ENCODE data around the gene TRPV6. TPM values are rescaled to one million over a fixed set of nuclear protein-coding genes. Genes with fewer than 3 reads are reported as not detected.

TRPV6 gene
- total and polyA plus RNA-seq, 2 of the 4 experiments (the other 2 are of a cell fraction) = 0.03 TPM; not detected in 1

DNA sequence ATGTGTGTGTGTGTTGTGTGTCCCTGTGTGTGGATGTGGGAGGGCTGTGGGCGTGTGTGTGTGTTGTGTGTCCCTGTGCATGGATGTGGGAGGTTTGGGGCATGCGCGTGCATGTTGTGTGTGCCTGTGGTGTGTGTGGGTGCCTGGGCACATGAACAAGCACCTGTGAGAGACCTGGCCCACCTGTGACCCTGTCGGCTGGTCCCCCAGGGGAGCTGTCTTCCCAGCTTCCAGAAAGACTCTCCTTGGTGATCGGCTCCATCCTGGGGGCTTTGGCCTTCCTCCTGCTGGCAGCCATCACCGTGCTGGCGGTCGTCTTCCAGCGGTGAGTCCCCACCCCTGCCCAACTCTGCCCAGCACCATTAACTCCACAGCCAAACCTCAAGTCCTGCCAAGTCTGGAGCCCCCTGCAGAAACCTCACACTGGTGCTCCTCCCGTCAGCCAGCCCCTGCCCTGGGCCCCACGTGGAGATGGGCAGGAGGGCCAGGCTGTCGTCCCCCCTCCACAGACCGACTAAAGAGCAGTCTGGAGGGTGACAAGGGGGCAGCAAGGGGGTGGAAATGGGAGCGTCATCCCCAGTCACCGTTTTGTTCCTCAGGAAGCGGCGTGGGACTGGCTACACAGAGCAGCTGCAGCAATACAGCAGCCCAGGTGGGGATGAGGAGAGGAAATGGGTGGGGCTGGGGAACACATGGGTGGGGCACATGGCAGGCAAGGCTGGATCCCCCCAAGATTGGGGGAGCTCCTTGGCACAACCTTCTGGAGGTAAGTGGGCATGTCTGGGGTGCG, 18.0 kb downstream of the TRPV6 start:
- no peak for DNase-seq
- Histone ChIP-seq H2BK20ac (ENCODE audit: low read depth, low read length) (no peak overlapping the region), H2BK15ac (ENCODE audit: low read depth, low read length) (no peak overlapping the region), H3K14ac (replicated peaks; ENCODE audit: low read depth, low read length) (no peak overlapping the region), H2BK120ac (ENCODE audit: low read depth, low read length) (no peak overlapping the region), H3K4me1 (ENCODE audit: control insufficient read depth, insufficient read depth, low read length) (no peaks in the 10 kb centered on the region), H3K4me3 (ENCODE audit: insufficient read depth, low read depth, low read length) (no peak overlapping the region), H3K18ac (ENCODE audit: low read depth, low read length) (no peak overlapping the region), H3K4me2 (ENCODE audit: low read depth, low read length) (no peak overlapping the region), H4K20me1 (ENCODE audit: insufficient read depth, low read length) (no peaks in the 10 kb centered on the region), H3K56ac (ENCODE audit: extremely low read depth, insufficient read depth, low read length) (no peak overlapping the region), H2AK9ac (replicated peaks; ENCODE audit: low read depth, low read length, poor library complexity) (no peak overlapping the region), H3K4ac (ENCODE audit: low read depth, low read length) (no peak overlapping the region), H3K79me1 (ENCODE audit: low read depth in 1 of 2, low read length in 2 of 2) (no peaks in the 10 kb centered on the region), H3K36me3 (ENCODE audit: control insufficient read depth, insufficient read depth, low read length) (no peaks in the 10 kb centered on the region), H4K91ac (ENCODE audit: insufficient read depth, low read depth, low read length) (no peak overlapping the region), H4K5ac (ENCODE audit: low read depth, low read length) (no peak overlapping the region), H3K9me1 (ENCODE audit: insufficient read depth, low read length) (no peaks in the 10 kb centered on the region), H3K27me3 (ENCODE audit: control insufficient read depth, insufficient read depth, low read length) (no peaks in the 10 kb centered on the region), H3K27ac (ENCODE audit: insufficient read depth, low read length) (no peak overlapping the region), H2AK5ac (ENCODE audit: low read depth, low read length) (no peak overlapping the region), H3K9ac (ENCODE audit: low read depth, low read length) (no peak overlapping the region), H2BK5ac (ENCODE audit: low read depth, low read length, poor library complexity, severe bottlenecking) (peak overlapping the region; percentile 13), H3K23ac (ENCODE audit: low read depth, low read length) (no peak overlapping the region), H3K9me3 (ENCODE audit: control insufficient read depth, insufficient read depth, low read length) (no peaks in the 10 kb centered on the region), H2AFZ (replicated peaks; ENCODE audit: low read length, poor library complexity) (no peak overlapping the region), H4K8ac (ENCODE audit: low read depth in 2 of 2, low read length in 2 of 2) (no peak overlapping the region)
- dilution Hi-C loops (cut with HindIII; ENCODE audit: low sequenced_read_pairs, unreplicated experiment) (no loop called here), intact Hi-C loops (cut with micrococcal nuclease) (no loop called here), in situ Hi-C loops (cut with MboI; ENCODE audit: low sequenced_read_pairs) (no loop called here)
- ATAC-seq (ENCODE audit: low read depth) = no peak
- 39% methylated on average over 9 of the region's 18 CpGs; no CpG with 5 or more reads in 1 of the 2 experiments for WGBS, 2 experiments (ENCODE audit: extremely low coverage in 2 of 2, insufficient read length in 1 of 2)
- POLR2A ChIA-PET (ENCODE audit: unreplicated experiment) = no interaction called here
- CTCF ChIA-PET = no interaction called here
- BruUV-seq (replicated peaks) = no TSS peak
- TF ChIP-seq, protein P1, sequence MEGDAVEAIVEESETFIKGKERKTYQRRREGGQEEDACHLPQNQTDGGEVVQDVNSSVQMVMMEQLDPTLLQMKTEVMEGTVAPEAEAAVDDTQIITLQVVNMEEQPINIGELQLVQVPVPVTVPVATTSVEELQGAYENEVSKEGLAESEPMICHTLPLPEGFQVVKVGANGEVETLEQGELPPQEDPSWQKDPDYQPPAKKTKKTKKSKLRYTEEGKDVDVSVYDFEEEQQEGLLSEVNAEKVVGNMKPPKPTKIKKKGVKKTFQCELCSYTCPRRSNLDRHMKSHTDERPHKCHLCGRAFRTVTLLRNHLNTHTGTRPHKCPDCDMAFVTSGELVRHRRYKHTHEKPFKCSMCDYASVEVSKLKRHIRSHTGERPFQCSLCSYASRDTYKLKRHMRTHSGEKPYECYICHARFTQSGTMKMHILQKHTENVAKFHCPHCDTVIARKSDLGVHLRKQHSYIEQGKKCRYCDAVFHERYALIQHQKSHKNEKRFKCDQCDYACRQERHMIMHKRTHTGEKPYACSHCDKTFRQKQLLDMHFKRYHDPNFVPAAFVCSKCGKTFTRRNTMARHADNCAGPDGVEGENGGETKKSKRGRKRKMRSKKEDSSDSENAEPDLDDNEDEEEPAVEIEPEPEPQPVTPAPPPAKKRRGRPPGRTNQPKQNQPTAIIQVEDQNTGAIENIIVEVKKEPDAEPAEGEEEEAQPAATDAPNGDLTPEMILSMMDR (conservative IDR thresholded peaks at IDR 0.05; ENCODE audit: low read depth, low read length) = no peak
- TF ChIP-seq FOS (IDR thresholded peaks at IDR 0.05; ENCODE audit: low read depth, low read length) = no peak
- TF ChIP-seq POLR2A (IDR thresholded peaks at IDR 0.05; ENCODE audit: low read depth, low read length) = no peak
- no peak for TF ChIP-seq RFX5 (IDR thresholded peaks at IDR 0.05; ENCODE audit: low read depth, low read length)
- no peak for TF ChIP-seq BHLHE40 (IDR thresholded peaks at IDR 0.05; ENCODE audit: low read depth, low read length)
- TF ChIP-seq SMC3 (IDR thresholded peaks at IDR 0.05; ENCODE audit: low read depth, low read length) = no peak
- TF ChIP-seq MAFK (IDR thresholded peaks at IDR 0.05; ENCODE audit: low read depth, low read length) = no peak
- TF ChIP-seq, protein P2, sequence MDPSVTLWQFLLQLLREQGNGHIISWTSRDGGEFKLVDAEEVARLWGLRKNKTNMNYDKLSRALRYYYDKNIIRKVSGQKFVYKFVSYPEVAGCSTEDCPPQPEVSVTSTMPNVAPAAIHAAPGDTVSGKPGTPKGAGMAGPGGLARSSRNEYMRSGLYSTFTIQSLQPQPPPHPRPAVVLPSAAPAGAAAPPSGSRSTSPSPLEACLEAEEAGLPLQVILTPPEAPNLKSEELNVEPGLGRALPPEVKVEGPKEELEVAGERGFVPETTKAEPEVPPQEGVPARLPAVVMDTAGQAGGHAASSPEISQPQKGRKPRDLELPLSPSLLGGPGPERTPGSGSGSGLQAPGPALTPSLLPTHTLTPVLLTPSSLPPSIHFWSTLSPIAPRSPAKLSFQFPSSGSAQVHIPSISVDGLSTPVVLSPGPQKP (IDR thresholded peaks at IDR 0.05; ENCODE audit: borderline replicate concordance, low read depth, low read length) = no peak
- TF ChIP-seq RAD21 (IDR thresholded peaks at IDR 0.05; ENCODE audit: low read length) = no peak
- TF ChIP-seq RCOR1 (IDR thresholded peaks at IDR 0.05; ENCODE audit: insufficient replicate concordance, low read length) = no peak
- TF ChIP-seq CHD1 (IDR thresholded peaks at IDR 0.05; ENCODE audit: low read depth, low read length) = no peak
- TF ChIP-seq MAZ (IDR thresholded peaks at IDR 0.05; ENCODE audit: borderline replicate concordance, low read depth, low read length) = no peak
- no peak for TF ChIP-seq NFE2L2 (IDR thresholded peaks at IDR 0.05; ENCODE audit: low read depth, low read length)
